Epithelial cell of esophagus (primary cell): ENCODE results near the gene PPP1R15B.

Experiments
- DNase-seq: peaks from one replicate; pipeline ENCODE4 v3.0.0; 2010; ENCODE audit warnings: low read depth
- H3K4me3 ChIP-seq: 2 replicates; pipeline ENCODE4 v1.5.1; 2011; ENCODE audit warnings: mild to moderate bottlenecking, low read length, control low read depth
- CTCF ChIP-seq: IDR thresholded peaks from 2 replicates; pipeline ENCODE4 v1.5.1; 2011; ENCODE audit warnings: low read depth, mild to moderate bottlenecking, low read length, control low read depth, inconsistent platforms; ENCODE audit not compliant: insufficient read depth; ENCODE audit errors: missing control alignments

The PPP1R15B gene

GRCh38 chr1:204384636-204385352 lies 26.8 kb downstream of the PPP1R15B start:
- TF ChIP-seq CTCF: no peak
- peak; percentile 63 for DNase-seq

GRCh38 chr1:204383163-204383904 lies 28.3 kb downstream of the PPP1R15B start:
- TF ChIP-seq CTCF: no peak
- no peak for DNase-seq
- no peak overlapping the region for H3K4me3 ChIP-seq

More at GRCh38 chr1:204384636-204385352, 26.8 kb downstream of the PPP1R15B start:
- no peak overlapping the region for H3K4me3 ChIP-seq

GRCh38 chr1:204382714-204383083 lies 28.9 kb downstream of the PPP1R15B start:
- no peak overlapping the region for H3K4me3 ChIP-seq
- TF ChIP-seq CTCF: no peak
- no peak for DNase-seq

GRCh38 chr1:204380293-204380831 lies 31.3 kb downstream of the PPP1R15B start:
- DNase-seq: peak; percentile 80
- no peak overlapping the region for H3K4me3 ChIP-seq
- TF ChIP-seq CTCF: no peak

GRCh38 chr1:204377800-204378668 lies 33.6 kb downstream of the PPP1R15B start:
- no peak for TF ChIP-seq CTCF
- peak; percentile 53 for DNase-seq
- H3K4me3 ChIP-seq: peak overlapping the region; percentile 56

- DNase-seq: no peak
- TF ChIP-seq CTCF: no peak
- peak overlapping the region; percentile 56 for H3K4me3 ChIP-seq
Observed at GRCh38 chr1:204376919-204377799, 34.5 kb downstream of the PPP1R15B start.
